Kidney glomerular epithelial cell (primary cell): ENCODE data around the gene PPP1R9A.
A peak's percentile ranks its signal among the peaks of the same experiment; 100 is the strongest.

Source experiments
- DNase-seq: peaks from one replicate; lab custom pipeline; 2025; lab: John Stamatoyannopoulos, UW

The PPP1R9A gene

GRCh38 chr7:95319570-95319969 lies 412.2 kb downstream of the PPP1R9A start:
- no peak for DNase-seq

GRCh38 chr7:95320651-95321050 lies 413.3 kb downstream of the PPP1R9A start:
- no peak for DNase-seq

- DNase-seq = no peak
Measured at GRCh38 chr7:95321720-95322119, 414.3 kb downstream of the PPP1R9A start.

GRCh38 chr7:95322396-95322795 lies 415.0 kb downstream of the PPP1R9A start:
- no peak for DNase-seq

- no peak for DNase-seq
Measured at GRCh38 chr7:95322854-95323253, 415.5 kb downstream of the PPP1R9A start.

GRCh38 chr7:95323410-95324129 lies 416.2 kb downstream of the PPP1R9A start:
- no peak for DNase-seq

GRCh38 chr7:95324431-95324830 lies 417.0 kb downstream of the PPP1R9A start, which contains the start of gene PON1:
Gene PON1 (minus strand): TSS chr7:95324532. CDS start chr7:95324475, 57 bp downstream.
- no peak for DNase-seq

- DNase-seq = no peak
Measured at GRCh38 chr7:95327356-95327755, 420.0 kb downstream of the PPP1R9A start.

DNA sequence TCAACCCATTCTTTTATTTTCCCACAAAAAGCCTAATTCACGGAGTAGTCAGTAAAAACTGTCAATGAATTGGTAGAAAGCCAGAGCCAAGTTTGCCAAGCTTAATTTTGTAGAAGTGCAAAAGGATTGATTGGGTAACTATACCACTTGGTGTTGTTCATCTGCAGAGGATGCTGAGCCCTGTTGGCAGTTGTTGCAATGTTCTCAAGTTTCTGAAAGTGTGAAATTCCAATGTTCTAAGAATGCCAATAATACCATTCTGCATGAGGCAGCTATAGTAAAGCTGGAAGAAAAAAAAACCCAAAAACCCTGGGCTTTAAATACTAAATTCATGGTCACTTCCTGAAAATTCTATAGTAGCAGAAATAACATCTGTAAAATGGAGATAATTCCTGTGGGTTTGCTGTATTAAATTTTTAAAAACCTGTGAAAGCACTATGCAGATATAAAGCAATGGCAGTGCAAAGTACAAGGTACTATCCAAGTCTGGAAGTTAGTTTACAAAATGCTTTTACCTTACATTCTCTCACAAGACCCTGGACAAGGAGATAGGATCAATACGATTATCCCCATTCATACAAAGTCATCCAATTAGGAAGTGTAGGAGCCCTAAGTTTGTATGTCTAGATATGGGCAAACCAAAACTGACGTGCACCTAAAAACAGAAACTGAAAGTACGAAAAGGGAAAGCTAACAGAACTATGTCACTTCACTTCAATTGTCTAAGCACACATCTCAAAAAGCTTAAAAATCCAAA lies 423.0 kb downstream of the PPP1R9A start:
- peak; percentile 10 for DNase-seq

GRCh38 chr7:95330961-95331337 lies 423.6 kb downstream of the PPP1R9A start:
- no peak for DNase-seq

- DNase-seq = no peak
Measured at GRCh38 chr7:95334447-95334846, 427.1 kb downstream of the PPP1R9A start.

- DNase-seq = peak; percentile 76
Measured at GRCh38 chr7:95335093-95335492, 427.7 kb downstream of the PPP1R9A start.

GRCh38 chr7:95338832-95339231 lies 431.4 kb downstream of the PPP1R9A start:
- DNase-seq = no peak

DNA sequence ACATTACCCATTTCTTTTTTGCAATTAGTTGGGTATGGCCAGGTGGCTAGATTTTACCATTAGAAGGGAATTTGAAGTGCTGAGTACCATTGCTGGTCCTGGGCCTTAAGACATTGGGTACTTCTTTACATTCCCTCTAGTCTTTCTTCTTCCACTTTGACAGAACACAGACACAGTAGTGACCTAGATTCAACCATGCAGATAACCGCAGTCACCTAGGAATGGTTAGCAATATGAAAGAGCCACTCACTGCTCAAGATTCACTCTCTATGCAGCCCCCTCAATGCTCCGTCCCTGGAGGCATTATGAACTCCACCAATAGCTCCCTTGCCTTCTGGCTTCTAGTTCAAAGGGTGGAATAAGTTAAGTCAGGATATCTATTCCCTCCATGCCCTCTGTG lies 433.1 kb downstream of the PPP1R9A start:
- DNase-seq = no peak

DNA sequence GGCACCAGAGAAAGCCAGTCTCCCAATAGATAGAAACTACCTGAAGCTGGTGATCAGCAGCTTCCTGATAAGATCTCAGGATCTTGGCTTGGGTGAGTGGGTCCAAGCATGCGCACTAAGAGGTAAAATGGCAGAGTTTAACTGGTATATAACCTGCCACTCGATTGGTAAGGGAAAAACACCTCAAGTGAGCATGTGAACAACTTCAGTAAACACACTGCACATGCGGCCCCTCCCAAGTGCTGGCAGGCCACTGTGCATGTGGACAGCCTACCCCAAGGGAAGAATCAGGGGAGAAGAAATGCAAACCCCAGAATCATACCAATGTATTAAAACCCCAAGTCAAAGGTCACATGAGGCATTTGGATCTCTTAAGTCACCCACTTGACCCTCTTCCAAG lies 434.6 kb downstream of the PPP1R9A start:
- no peak for DNase-seq

- DNase-seq = no peak
Measured at GRCh38 chr7:95342642-95343307, 435.4 kb downstream of the PPP1R9A start.
